Activated T-cell treated with anti-CD3 and anti-CD28 coated beads, Interleukin-2, amount 50 U/mL, for 1 hour (primary cell): ENCODE results near the gene SDE2.
A peak's percentile ranks its signal among the peaks of the same experiment; 100 is the strongest.
"Not testable (repeated sequence)": the region's sequence is repeated elsewhere in the genome, so short reads cannot be mapped to it uniquely, and the experiment has no call there.

Source experiments
- DNase-seq: peaks from one replicate; pipeline ENCODE4 v3.0.0-alpha.2; 2020

The SDE2 gene

DNA sequence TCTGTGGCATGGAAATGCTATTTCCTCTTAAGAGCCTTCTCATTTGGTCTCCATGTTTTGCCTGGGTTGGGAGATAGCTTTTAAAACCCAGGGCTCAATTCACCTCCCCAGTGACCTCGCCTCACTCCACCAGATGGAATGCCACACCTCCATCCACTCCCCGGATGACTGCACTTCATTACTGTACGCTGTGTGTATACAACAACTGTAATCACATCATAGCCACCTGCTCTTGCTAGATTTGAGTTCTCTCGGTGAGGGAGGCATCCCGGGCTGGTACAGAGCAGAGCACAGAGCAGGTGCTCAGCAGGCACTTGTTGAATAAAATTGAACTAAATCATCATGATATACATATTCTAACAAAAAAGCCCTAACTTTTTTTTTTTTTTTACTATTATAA, 26.0 kb downstream of the SDE2 start:
- no peak for DNase-seq

DNA sequence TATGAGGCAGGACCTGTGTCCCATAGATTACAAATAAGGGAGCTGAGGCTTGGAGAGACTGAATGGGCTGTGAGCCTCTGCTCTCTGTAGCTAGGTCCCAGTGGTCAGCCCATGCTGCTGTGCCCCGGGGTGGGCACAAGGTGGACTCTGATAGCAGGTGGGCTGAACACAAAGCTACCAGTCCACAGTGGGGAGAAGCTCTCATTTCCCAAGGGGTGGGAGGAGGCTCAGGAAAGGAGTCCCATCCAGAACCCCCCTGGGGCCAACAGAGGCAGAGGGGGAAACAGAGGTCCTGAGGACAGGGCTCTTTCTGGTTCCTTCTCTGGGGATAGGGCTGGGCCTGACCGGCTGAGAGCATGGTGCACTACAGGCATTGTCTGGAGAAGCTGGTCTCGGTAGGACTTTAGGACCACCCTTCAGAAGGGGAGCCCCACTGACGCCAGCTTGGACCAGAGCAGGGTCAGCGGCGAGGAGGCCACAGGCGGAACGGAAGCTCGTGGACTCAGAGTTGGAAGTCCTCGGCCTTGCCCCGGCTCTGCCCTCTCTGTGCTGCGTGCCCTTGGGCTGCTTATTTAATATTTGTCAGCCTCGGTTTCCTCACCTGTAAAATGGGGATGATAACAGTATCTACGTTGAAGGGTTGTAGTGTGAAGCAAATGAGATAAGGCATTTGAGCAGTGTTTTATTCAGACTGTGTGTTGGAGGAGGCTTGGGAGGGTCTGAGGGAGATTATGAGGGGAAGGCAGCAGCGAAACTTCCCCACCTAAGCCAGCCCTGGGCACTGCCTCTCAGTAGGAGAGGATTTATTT, 26.6 kb downstream of the SDE2 start:
- DNase-seq: no peak

DNA sequence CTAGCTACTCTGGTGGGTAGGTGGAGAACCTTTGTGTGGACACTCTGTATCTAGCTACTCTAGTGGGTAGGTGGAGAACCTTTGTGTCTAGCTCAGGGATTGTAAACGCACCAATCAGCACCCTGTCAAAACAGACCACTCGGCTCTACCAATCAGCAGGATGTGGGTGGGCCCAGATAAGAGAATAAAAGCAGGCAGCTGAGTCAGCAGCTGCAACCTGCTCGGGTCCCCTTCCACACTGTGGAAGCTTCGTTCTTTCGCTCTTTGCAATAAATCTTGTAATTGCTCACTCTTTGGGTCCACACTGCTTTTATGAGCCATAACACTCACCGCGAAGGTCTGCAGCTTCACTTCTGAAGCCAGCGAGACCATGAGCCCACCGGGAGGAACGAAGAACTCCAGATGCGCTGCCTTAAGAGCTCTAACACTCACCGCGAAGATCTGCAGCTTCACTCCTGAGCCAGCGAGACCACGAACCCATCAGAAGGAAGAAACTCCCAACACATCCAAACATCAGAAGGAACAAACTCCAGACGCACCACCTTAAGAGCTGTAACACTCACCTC, 28.5 kb downstream of the SDE2 start:
- DNase-seq: not testable (repeated sequence)

DNA sequence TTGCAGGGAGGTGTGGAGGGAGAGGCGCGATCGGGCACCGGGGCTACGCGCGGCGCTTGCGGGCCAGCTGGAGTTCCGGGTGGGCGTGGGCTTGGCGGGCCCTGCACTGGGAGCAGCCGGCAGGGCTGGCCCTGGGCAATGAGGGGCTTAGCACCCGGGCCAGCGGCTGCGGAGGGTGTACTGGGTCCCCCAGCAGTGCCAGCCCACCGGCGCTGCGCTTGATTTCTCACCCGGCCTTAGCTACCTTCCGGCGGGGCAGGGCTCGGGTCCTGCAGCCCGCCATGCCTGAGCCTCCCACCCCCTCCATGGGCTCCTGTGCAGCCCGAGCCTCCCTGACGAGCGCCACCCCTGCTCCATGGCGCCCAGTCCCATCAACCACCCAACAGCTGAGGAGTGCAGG, 29.4 kb downstream of the SDE2 start:
- DNase-seq: not testable (repeated sequence)

DNA sequence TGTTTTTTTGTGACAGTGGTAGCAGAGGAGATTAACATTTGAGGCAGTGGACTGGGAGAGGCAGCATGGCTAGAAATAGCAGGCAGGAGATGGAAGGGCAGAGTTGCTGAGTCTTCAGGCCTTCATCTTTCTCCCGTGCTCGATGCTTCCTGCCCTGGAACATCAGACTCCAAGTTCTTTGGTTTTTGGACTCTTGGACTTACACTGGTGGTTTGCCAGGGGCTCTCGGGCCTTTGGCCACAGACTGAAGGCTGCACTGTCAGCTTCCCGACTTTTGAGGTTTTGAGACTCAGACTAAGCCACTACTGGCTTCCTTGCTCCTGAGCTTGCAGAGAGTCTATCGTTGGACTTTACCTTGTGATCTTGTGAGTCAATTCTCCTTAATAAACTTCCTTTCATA, 33.9 kb downstream of the SDE2 start:
- DNase-seq: no peak

DNA sequence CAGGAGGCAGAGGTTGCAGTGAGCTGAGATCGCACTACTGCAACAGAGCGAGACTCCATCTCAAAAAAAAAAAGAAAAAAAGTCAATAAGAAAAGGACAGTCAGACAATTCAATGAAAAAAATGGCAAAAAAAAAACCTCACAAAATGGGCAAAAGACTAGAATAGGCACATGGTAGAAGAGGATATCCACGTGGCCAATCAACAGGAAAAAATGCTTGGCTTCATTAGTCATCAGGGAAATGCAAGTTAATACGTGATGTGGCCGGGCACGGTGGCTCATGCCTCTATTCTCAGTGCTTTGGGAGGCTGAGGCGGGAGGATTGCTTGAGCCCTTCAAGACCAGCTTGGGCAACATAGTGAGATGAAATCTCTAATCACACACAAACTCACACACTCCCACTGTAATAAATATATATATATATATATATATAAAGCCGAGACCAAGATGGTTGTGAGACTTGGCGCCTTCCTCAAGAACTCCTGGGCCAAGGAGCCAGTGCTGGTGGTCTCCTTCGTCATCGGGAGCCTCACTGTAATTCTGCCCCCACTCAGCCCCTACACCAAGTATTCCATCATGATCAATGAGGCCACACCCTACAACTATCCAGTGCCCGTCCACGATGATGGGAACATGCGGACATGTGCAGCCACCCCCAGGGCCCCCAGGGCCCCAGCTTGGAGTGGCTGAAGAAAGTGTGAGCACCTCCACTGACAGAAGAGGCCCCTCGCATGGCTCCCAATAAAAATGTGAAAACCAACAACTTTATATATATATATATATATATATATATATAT, 35.2 kb downstream of the SDE2 start:
- DNase-seq: no peak

DNA sequence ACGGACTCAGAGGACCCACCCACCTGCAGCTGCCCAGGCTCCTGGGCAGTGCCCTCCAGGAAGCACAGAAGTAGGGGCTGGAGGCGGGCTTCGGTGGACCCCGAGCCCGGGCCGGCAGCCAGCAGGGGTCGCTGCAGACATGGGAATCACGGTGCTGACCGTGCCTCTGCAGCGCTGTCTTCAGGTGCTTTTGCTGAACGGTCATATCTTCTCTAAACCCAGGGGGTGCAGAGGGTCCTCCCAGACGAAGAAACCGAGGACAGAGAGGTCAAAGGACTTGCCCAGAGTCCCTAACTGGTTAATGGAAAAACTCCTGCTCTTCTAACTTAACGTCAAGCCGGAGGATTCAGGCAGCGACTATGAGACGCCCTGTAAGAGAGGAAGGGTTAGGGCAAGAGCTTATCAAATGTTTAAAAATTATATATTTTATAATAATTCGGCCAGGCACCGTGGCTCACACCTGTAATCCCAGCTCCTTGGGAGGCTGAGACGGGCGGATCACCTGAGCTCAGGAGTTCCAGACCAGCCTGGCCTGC, 36.6 kb downstream of the SDE2 start:
- peak; percentile 67 for DNase-seq

DNA sequence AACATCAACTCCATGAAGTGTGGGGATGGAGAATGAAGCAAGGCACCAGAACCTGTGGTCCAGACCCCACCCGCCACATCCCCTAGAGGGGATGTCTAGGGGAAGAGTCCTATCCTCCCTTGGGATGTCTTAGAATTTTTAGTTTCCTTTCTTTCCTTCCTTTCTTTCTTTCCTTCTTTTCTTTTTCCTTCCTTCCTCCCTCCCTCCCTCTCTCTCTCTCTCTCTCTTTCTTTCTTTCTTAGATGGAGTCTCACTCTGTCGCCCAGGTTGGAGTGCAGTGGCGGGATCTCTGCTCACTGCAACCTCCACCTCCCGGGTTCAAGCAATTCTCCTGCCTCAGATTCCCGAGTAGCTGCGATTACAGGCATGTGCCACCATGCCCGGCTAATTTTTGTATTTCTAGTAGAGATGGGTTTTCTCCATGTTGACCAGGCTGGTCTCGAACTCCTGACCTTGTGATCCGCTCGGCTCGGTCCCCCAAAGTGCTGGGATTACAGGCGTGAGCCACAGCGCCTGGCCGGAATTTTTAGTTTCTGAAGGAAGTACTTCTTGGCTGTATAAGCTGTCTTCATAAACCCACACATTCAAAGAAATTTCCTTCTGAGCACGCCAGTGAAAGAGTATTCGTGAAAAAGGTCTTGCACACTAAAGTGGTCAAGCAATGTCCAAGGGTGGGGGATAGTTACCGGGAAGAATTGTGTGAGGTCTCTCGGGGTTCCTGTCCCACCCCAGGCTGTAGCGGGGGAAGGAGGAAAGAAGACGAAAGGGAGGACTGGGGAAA, 37.3 kb downstream of the SDE2 start:
- DNase-seq: no peak

DNA sequence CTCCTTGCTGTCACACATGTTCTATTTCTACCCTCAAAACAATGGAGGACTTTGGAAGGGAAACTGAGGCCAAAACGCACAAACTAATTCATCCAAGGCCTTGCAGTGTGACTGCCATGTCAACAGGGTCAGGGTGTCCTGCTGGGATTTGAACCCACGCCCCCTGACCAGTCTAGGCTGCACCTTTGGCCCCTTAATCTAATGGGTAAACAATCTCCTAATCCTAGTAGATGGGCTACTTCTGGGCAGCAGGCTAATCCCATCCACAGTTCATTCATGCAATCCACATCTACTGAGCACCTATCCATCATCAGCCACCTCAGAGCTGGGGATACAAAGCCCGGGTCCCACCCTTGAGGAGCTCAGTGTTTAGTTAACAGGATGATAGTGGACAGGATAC, 41.1 kb downstream of the SDE2 start:
- DNase-seq: no peak

DNA sequence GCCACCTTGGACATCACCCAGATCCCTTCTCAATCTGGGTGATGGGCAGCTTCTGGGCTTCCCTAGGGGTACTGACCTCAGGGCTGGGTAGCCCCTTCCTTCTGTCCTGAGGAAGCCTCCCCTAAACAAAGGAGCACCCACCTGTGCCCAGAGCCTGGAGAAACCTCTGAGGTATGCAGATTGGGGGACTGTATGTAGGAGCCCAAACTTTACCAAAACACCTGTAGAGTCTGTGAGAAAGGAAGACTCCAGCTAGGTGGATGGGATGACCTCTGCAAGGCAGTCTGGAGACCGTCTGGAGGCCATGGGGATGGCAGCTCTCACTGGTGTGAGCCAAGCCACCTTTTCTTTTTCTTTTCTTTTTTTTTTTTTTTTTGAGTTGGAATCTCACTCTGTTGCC, 44.4 kb downstream of the SDE2 start:
- no peak for DNase-seq

DNA sequence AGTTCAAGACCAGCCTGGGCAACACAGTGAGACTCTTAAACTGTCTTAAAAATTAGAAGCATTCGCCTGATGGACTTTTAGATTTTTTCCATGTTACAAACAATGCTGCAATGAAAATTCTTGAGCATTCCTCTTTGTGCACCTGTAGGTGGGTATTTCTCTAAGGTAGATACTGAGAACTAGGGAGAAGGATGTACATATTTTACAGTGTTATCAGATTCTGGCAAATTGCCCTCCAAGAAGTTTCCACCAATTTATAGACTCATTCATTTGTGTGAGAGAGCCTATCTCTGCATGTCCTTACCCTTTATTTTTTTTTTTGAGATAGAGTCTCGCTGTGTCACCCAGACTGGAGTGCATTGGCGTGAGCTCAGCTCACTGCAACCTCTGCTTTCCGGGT, 45.8 kb downstream of the SDE2 start:
- no peak for DNase-seq

DNA sequence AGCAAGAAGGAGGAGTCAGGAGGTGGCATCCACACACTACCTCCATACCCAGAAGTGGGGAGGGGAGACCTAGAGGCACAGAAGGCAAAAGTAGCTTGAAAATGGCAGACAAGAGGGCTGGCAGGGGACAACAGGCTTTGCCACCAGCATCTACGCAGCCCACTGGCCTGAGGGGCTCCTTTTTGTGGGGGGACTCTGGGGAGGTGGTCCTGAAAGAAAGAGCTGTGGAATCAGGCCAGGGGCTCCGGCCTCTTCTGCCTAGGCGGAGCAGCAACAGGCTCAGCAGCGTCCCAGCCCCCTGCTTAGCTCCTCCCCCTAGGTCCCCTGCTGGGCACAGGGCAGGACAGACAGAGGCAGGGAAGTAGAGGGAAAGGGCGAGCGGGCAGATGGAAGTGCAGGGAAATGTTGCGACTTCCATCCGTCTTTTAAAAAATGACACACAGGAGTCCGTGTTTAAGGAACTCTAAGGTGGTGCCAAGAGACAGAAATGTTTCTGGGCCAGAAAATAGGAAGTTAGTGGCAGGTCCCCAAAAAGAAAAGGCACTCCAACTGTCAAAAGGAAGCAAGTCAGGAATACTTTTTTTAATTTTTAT, 48.1 kb downstream of the SDE2 start:
- no peak for DNase-seq

DNA sequence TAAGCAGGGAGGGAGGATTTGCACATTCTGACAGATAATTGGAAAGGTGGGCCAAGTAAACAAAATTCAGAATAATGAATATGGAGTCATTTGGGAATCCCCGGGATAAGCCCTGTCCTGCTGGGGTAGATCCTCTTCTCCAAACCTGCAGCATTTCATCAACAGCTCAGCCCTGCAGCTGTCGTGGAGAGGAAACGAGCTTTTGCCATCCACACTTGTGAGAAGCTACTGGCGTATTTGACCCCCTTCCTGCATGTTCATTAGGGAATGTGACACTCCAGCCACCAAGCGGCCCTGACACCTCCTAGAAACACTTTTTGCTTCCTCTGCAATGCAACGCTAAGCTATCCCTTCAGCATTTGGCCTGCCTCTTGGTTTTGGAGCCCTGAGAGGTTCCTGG, 50.1 kb downstream of the SDE2 start:
- no peak for DNase-seq

DNA sequence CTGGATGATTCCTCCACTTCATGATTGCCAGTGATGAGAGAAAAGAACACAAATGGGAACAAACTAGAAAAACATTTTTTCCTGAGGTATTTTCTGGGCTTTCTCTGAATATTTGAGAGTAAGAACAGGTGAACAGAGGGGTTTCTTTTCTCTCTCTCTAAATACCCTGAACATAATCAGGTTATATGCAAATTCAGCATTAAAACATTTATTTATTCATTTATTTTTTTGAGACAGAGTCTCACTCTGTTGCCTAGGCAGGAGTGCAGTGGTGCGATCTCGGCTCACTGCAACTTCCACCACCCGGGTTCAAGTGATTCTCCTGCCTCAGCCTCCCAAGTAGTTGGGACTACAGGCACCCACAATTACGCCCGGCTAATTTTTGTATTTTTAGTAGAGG, 52.3 kb downstream of the SDE2 start:
- DNase-seq: no peak

DNA sequence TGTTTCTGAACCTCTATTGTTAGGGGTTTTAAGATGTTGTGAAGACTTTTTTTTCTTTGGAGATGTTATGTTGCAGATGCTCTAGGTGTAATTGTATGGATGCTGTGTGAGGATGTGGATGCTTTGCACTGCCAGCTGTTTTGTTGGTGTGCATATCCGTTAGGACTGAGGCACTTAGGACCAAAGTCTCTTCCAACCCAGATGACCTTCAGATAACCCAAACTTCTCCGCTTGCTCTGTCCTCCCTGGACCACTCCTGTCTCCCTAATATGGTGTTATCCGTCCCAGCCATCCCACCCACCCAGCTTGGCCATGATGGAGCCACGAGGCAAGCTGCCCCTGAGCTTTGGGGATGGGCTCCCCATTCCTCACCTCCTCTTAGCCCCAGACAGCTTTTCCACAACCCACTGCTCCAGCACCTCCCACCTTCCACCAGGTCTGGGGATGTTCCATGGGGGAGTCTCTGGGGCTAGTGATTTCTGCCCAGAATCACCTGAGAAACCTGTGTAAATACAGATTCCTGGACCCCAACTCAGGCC, 53.0 kb downstream of the SDE2 start:
- DNase-seq: no peak

DNA sequence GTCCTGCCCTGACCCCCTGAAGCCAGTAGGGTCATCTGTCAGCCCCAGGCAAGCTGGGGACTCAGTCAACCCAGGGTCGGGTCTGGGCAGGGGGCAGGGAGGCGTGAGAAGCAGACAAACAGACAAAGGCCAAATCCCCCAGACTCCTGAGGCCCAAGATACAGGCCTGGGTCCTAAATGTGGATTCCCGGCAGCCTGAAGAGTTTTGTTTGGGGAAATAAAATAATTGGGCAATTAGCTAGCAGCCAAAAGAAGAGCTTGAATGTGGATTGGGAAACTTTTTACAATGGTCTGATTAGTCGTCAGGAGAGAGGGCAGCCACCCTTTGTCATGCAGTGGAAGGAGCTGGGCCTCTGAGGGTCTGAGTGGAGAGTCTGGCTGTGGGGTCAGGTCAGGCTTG, 53.6 kb downstream of the SDE2 start:
- no peak for DNase-seq

DNA sequence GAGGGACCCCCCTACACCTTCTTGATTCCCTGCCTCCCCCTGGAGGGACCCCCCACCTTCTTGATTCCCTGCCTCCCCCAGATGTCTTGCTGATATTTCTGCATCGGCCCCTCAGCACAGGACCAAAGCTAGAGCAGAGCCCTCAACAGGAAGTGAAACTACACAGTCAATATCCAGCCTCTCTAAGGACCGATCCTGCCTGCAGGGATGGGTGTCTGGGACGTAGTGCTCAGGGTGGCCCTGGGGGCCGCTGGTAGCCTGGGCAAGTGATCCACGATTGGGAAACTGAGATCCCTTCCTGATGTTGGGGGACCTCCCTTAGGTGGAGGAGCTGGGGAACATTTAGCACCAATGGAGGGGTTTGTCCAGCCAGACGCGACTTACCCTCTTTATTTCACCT, 54.2 kb downstream of the SDE2 start:
- DNase-seq: no peak

DNA sequence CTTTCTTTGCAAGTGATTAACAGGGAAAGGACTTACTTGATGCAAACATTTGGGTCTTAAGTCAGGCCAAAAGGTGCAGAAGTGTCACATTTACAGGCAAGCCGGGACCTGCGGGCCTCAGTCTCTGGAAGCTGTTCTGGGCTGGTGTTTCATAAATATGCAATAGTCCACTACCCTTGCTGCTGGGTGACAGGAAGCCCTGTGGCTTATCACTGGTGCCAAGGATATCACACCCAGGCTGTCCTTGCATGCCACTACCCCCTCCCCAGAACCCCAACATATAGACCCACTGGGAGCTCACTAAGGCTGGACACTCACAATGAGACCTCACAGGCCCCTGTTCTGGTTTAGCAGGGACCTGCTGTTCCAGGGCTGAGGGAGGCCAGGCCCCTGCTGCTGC, 54.8 kb downstream of the SDE2 start:
- no peak for DNase-seq

DNA sequence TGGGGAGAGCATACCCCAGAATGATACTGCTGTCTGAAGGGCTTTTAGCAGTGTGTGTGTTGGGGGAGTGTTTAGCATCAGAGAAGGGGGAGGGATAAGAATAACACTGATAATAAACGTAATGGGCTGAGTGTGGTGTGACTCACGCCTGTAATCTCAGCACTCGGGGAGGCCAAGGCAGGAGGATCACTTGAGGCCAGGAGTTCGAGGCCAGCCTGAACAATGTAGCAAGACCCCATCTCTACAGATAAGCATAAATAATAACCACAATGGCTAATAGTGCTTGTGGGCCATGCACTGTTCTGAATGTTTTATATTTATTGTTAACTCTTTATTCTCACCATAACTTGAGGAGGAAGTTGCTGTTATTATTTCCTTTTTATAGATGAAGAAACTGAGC, 55.6 kb downstream of the SDE2 start:
- DNase-seq: no peak

DNA sequence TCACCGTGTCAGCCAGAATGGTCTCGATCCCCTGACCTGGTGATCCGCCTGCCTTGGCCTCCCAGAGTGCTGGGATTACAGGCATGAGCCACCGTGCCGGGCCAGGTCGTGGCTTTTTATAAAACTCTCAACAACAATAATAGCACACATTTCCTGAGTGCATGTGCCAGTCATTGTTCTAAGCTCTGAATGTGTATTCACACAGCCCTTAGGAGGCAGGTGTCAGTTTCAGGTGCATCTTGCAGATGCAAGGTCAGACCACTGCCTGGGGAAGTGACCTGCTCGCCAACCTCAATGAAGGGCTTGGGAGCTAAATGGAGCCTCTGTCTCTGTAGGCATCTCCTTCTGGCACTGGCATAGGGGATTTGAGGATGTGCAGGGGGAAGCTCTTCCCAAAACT, 56.6 kb downstream of the SDE2 start:
- no peak for DNase-seq

DNA sequence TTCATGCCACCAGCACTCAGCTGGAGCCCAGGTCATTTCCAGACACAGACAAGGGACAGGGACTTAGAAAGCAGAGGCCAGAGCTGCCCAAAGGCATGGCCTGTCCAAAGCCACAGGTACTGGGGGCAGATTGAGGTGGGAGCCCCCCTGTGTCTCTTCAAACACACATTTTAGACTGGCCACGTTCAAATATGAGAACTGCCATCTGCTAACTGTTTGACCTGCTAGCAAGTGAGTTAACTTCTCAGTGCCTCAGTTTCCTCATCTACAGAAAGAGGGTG, 57.3 kb downstream of the SDE2 start:
- no peak for DNase-seq

DNA sequence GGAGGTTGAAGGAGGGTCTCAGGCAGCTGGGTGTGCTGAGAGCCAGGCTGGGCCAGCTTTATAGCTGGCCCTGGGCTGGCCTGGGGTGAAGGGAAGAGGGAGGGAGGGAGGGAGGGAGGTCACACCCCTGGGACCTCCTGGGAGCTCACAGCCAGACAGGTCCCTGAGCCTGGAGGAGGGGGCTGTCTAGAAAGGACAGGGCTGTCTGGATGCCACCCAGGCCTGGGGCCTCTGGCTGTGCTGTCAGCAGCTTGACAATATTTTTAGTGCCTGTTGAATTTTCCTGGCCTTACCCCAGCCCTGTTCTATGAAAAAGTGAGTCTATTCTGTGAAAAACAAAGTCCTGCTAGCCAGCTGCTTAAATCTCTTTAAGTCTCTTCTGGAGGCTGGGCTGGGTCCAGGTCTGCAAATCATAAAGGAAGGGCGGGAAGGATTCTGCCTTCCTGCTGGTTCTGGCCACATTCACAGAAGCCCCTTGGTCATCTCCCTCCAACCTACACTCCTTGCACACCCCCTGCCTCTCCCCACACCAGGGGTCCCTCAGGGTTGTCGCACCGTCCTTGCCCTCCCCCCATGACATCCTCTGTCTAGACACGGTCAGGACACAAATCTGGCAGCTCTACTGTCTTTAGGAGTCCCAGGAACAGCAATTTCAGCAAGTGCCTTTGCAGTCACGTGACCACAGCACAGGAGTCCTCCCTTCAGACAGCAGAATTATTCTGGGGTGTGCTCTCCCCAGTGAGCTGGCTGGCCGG, 57.8 kb downstream of the SDE2 start, which contains the start of gene LEFTY2:
LEFTY2 (minus strand) TSS at position 34 of the 755 bp plus-strand sequence. CDS start 80 bp downstream, outside the sequence.
- DNase-seq: no peak
